DOHH2 (cell line): Measurements from ENCODE around the gene TFDP1.

Experiments used
- H3F3A ChIP-seq: fragments of 200-600 bp; sonication (generic), shearing (Covaris generic); 2 replicates; pipeline ENCODE4 v1.6.0; 2016; ENCODE audit warnings: antibody characterized with exemption, mild to moderate bottlenecking; ENCODE audit not compliant: control insufficient read depth, insufficient read depth
- H3K27ac ChIP-seq: fragments of 200-600 bp; sonication (generic); 2 replicates; pipeline ENCODE4 v1.5.1; 2014; ENCODE audit warnings: low read depth, mild to moderate bottlenecking, low read length, moderate library complexity
- H3K27me3 ChIP-seq: fragments of 200-600 bp; sonication (generic); 2 replicates; pipeline ENCODE4 v1.6.1; 2014; ENCODE audit warnings: mild to moderate bottlenecking, low read length, mixed read lengths; ENCODE audit not compliant: control insufficient read depth
- H3K36me3 ChIP-seq: fragments of 200-600 bp; sonication (generic); 2 replicates; pipeline ENCODE4 v1.6.1; 2014; ENCODE audit warnings: mild to moderate bottlenecking, low read length, moderate library complexity, mixed read lengths; ENCODE audit not compliant: control insufficient read depth
- H3K4me1 ChIP-seq: fragments of 200-600 bp; sonication (generic); 2 replicates; pipeline ENCODE4 v1.6.1; 2014; ENCODE audit warnings: mild to moderate bottlenecking, low read length, mixed read lengths; ENCODE audit not compliant: control insufficient read depth
- H3K4me2 ChIP-seq: fragments of 200-600 bp; sonication (generic); 2 replicates; pipeline ENCODE4 v1.6.0; 2014; ENCODE audit warnings: mild to moderate bottlenecking, low read length, moderate library complexity
- H3K4me3 ChIP-seq: fragments of 200-600 bp; sonication (generic); 2 replicates; pipeline ENCODE4 v1.5.1; 2014; ENCODE audit warnings: mild to moderate bottlenecking, low read length, mixed read lengths
- H3K79me2 ChIP-seq: fragments of 200-600 bp; sonication (generic); 2 replicates; pipeline ENCODE4 v1.6.1; 2014; ENCODE audit warnings: mild to moderate bottlenecking, low read length, mixed read lengths; ENCODE audit not compliant: control insufficient read depth
- H3K9me2 ChIP-seq: fragments of 200-600 bp; sonication (generic); replicated peaks from 2 replicates; pipeline ENCODE4 v1.6.1; 2014; ENCODE audit warnings: mild to moderate bottlenecking, low read length, mixed read lengths; ENCODE audit not compliant: control insufficient read depth
- H3K9me3 ChIP-seq: fragments of 200-600 bp; sonication (generic); 2 replicates; pipeline ENCODE4 v1.6.1; 2014; ENCODE audit warnings: antibody characterized with exemption, low read length, mixed read lengths; ENCODE audit not compliant: control insufficient read depth, insufficient read depth
- H4K20me1 ChIP-seq: fragments of 200-600 bp; sonication (generic); 2 replicates; pipeline ENCODE4 v1.6.0; 2014; ENCODE audit warnings: low read depth, mild to moderate bottlenecking, antibody characterized with exemption, low read length, moderate library complexity; ENCODE audit not compliant: control insufficient read depth, insufficient read depth
- EZH2phosphoT487 ChIP-seq: fragments of 200-600 bp; sonication (generic); IDR thresholded peaks from 2 replicates; pipeline ENCODE4 v1.6.1; 2017; ENCODE audit warnings: borderline replicate concordance, mild to moderate bottlenecking, antibody characterized with exemption, low read length, moderate library complexity, mixed read lengths
- TF ChIP-seq, protein P1 (sequence below): fragments of 200-600 bp; sonication (generic); IDR thresholded peaks from one replicate; pipeline ENCODE4 v1.5.1; 2014; ENCODE audit warnings: antibody characterized with exemption, mild to moderate bottlenecking, low read depth, low read length; ENCODE audit not compliant: poor library complexity, severe bottlenecking

The TFDP1 gene

DNA sequence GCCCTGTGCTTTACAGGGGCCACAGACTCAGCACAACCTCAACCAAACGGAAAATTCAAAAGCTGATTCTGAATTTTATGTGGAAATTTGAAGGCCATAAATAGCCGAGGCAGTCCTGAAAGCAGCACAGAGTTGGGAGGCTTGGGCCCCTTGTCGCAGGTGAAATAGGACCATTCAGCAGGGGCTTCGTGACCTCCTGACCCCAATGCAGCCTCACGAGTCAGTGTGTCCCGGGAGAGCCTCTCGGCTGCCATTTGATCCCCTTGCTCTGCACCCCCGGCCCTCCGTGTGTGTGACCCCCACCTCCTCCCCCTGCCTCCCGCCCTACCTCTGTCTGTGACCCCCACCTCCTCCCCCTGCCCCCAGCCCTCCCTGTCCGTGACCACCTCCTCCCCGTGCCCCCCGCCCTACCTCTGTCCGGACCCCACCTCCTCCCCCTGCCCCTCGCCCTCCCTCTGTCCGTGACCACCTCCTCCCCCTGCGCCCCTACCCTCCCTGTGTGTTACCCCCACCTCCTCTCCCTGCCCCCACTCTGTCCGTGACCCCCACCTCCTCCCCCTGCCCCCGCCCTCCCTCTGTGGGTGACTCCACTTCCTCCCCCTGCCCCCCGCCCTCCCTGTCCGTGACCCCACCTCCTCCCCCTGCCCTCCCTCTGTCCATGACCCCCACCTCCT lies 41.7 kb upstream of the TFDP1 start:
- H3K9me3 ChIP-seq, result no peaks in the 10 kb centered on the region
- H4K20me1 ChIP-seq, result no peaks in the 10 kb centered on the region
- H3K4me2 ChIP-seq, result no peak overlapping the region
- H3K79me2 ChIP-seq, result no peaks in the 10 kb centered on the region
- no peaks in the 10 kb centered on the region for H3K4me1 ChIP-seq
- no peak overlapping the region for H3K27ac ChIP-seq
- no peaks in the 10 kb centered on the region for H3K9me2 ChIP-seq
- H3K4me3 ChIP-seq, result no peak overlapping the region
- no peak for TF ChIP-seq EZH2phosphoT487
- TF ChIP-seq, protein P1, sequence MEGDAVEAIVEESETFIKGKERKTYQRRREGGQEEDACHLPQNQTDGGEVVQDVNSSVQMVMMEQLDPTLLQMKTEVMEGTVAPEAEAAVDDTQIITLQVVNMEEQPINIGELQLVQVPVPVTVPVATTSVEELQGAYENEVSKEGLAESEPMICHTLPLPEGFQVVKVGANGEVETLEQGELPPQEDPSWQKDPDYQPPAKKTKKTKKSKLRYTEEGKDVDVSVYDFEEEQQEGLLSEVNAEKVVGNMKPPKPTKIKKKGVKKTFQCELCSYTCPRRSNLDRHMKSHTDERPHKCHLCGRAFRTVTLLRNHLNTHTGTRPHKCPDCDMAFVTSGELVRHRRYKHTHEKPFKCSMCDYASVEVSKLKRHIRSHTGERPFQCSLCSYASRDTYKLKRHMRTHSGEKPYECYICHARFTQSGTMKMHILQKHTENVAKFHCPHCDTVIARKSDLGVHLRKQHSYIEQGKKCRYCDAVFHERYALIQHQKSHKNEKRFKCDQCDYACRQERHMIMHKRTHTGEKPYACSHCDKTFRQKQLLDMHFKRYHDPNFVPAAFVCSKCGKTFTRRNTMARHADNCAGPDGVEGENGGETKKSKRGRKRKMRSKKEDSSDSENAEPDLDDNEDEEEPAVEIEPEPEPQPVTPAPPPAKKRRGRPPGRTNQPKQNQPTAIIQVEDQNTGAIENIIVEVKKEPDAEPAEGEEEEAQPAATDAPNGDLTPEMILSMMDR, result no peak
- H3F3A ChIP-seq, result no peaks in the 10 kb centered on the region
- H3K27me3 ChIP-seq, result no peaks in the 10 kb centered on the region
- H3K36me3 ChIP-seq, result no peaks in the 10 kb centered on the region

DNA sequence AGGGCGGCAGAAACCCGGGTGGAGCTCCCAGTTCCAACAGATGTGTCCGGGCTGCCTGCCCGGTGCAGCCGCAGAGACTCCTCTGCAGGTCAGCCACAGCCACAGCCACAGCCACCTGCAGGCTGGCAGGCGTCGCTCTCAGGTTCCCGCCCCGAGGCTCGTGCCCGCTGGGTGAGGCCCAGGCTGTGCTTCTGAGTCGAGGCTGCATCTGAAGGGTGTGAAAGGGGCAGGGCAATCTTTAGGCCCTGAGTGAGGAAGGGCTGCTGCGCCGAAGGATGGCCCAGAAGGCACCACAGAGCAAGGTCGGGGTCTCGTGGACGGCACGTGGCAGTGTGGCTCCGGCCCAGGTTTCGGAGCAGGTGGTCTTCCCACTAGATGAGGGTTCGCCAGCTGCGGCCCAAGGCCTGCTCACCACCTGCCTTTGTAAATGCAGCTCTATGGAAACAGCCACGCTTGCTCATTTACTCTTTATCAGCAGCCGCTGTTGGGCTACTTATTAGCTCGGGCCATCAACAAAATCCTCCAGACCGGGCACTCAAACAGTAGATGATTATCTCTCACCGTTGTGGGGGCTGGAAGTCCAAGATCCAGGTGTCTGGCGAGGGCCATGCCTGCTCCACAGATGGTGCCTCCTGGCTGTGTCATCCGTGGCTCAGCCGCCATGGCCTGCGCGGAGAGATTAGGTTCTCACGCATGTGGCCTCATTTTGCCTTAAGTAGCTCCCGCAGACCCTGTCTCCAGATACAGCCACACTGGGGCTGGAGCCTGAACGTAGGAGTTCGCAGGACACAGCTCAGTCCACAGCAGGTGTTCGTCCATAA lies 40.3 kb upstream of the TFDP1 start:
- Histone ChIP-seq H3K9me2 (no peaks in the 10 kb centered on the region), H3K4me2 (no peak overlapping the region), H4K20me1 (no peaks in the 10 kb centered on the region), H3K4me1 (no peaks in the 10 kb centered on the region), H3K4me3 (no peak overlapping the region), H3K36me3 (no peaks in the 10 kb centered on the region), H3K27me3 (no peaks in the 10 kb centered on the region), H3K79me2 (no peaks in the 10 kb centered on the region), H3F3A (no peaks in the 10 kb centered on the region), H3K9me3 (no peaks in the 10 kb centered on the region), H3K27ac (no peak overlapping the region)
- no peak for TF ChIP-seq EZH2phosphoT487
- TF ChIP-seq, protein P1, result no peak

DNA sequence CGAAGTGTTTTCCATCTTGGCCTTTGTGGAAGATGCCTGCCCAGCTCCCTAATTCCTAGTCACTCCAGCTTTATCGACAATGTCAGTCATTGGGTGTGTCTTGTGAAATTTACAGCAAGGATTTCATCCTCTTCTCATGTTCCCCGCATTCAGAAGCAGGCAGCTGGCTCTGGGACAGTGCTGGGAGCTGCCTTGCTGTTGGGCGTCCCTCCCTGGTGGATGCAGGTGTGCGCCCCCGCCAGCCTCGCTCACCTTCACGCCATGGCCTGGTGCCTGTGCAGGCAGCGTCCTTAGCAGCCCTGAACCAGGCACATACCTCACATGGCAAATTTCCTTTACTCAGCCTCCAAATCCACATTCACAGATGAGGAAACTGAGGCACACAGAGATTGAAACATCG lies 39.7 kb upstream of the TFDP1 start:
- H3K9me3 ChIP-seq, result no peaks in the 10 kb centered on the region
- no peak overlapping the region for H3K4me2 ChIP-seq
- no peak overlapping the region for H3K4me3 ChIP-seq
- H3K4me1 ChIP-seq, result no peaks in the 10 kb centered on the region
- no peaks in the 10 kb centered on the region for H3K36me3 ChIP-seq
- TF ChIP-seq, protein P1, result no peak
- TF ChIP-seq EZH2phosphoT487, result no peak
- H3K27me3 ChIP-seq, result no peaks in the 10 kb centered on the region
- H4K20me1 ChIP-seq, result no peaks in the 10 kb centered on the region
- H3K27ac ChIP-seq, result no peak overlapping the region
- no peaks in the 10 kb centered on the region for H3K9me2 ChIP-seq
- H3K79me2 ChIP-seq, result no peaks in the 10 kb centered on the region
- H3F3A ChIP-seq, result no peaks in the 10 kb centered on the region
